ENCODE data around the gene SPATA31D4.
"Not testable (repeated sequence)": the region's sequence is repeated elsewhere in the genome, so short reads cannot be mapped to it uniquely, and the experiment has no call there.

Gene SPATA31D4

GRCh38 chr9:81902196-81902595 lies 26.0 kb upstream of the SPATA31D4 start:
- Histone ChIP-seq H3K27me3 (no peaks in the 10 kb centered on the region), H3K9me3 (no peaks in the 10 kb centered on the region), H3K4me1 (no peaks in the 10 kb centered on the region), H3K27ac (no peak overlapping the region), H3K9ac (no peak overlapping the region), H3K4me2 (no peak overlapping the region), H3K36me3 (no peaks in the 10 kb centered on the region), H4K20me1 (no peaks in the 10 kb centered on the region), H3K4me3 (no peak overlapping the region)
- no peak for TF ChIP-seq Cebpa-rat (IDR thresholded peaks at IDR 0.05)

DNA sequence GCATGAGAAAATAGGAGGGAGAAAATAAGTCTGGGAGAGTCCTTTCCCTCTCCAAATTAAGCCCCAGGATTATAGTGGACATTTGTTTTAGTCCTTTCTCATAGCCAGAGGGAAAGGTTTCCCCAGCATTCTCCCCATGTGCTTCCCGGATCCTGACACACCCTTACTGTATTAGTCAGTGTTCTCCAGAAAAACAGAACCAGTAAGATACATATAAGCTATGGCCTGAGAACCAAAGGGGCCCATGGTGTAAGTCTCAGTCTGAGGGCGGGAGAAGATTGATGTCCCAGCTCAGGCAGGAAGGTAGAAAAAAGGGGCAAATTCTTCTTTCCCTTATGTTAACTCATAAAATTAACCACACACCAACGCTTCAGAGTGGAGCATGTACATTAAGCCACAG lies 25.6 kb upstream of the SPATA31D4 start:
- Histone ChIP-seq H4K20me1 (no peaks in the 10 kb centered on the region), H3K9ac (no peak overlapping the region), H3K4me2 (no peak overlapping the region), H3K4me3 (no peak overlapping the region), H3K4me1 (no peaks in the 10 kb centered on the region), H3K36me3 (no peaks in the 10 kb centered on the region), H3K9me3 (no peaks in the 10 kb centered on the region), H3K27ac (no peak overlapping the region), H3K27me3 (no peaks in the 10 kb centered on the region)
- no peak for TF ChIP-seq Cebpa-rat (IDR thresholded peaks at IDR 0.05)

- TF ChIP-seq Cebpa-rat (IDR thresholded peaks at IDR 0.05): no peak
- Histone ChIP-seq H3K9me3 (no peaks in the 10 kb centered on the region), H3K27ac (no peak overlapping the region), H3K27me3 (no peaks in the 10 kb centered on the region), H3K4me3 (no peak overlapping the region), H3K36me3 (no peaks in the 10 kb centered on the region), H3K4me1 (no peaks in the 10 kb centered on the region), H3K9ac (no peak overlapping the region), H4K20me1 (no peaks in the 10 kb centered on the region), H3K4me2 (no peak overlapping the region)
Measured at GRCh38 chr9:81906671-81907070, 21.6 kb upstream of the SPATA31D4 start.

DNA sequence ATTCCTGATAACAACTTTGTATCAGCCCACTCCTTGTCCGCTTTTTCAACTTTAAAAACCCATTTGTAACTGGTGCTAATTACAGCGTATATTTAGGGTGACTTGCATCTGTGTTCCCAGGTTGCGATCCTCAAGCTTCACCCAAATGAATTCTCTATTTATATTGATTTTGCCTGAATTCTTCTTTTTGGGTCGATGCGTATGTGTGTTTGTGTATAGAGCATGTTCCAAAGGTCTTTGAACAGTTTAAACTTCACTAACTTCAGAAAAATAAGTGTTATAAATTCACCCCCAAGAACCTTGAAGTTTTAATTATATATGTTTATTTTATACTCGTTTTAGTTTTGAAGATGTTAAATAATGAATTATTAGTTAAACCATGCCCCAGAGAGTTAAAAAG lies 16.1 kb upstream of the SPATA31D4 start:
- no peaks in the 10 kb centered on the region for H3K4me1 ChIP-seq
- no peak overlapping the region for H3K4me2 ChIP-seq
- H3K36me3 ChIP-seq: no peaks in the 10 kb centered on the region
- H4K20me1 ChIP-seq: no peaks in the 10 kb centered on the region
- no peak overlapping the region for H3K4me3 ChIP-seq
- no peaks in the 10 kb centered on the region for H3K9me3 ChIP-seq
- H3K27me3 ChIP-seq: no peaks in the 10 kb centered on the region
- H3K9ac ChIP-seq: no peak overlapping the region
- TF ChIP-seq Cebpa-rat (IDR thresholded peaks at IDR 0.05): no peak
- no peak overlapping the region for H3K27ac ChIP-seq

GRCh38 chr9:81915801-81916505 lies 12.3 kb upstream of the SPATA31D4 start:
- no peaks in the 10 kb centered on the region for H4K20me1 ChIP-seq
- no peak overlapping the region for H3K9ac ChIP-seq
- no peaks in the 10 kb centered on the region for H3K9me3 ChIP-seq
- H3K36me3 ChIP-seq: no peaks in the 10 kb centered on the region
- H3K27ac ChIP-seq: no peak overlapping the region
- no peaks in the 10 kb centered on the region for H3K27me3 ChIP-seq
- no peak for TF ChIP-seq Cebpa-rat (IDR thresholded peaks at IDR 0.05)
- H3K4me3 ChIP-seq: no peak overlapping the region
- H3K4me2 ChIP-seq: no peak overlapping the region
- H3K4me1 ChIP-seq: no peaks in the 10 kb centered on the region

DNA sequence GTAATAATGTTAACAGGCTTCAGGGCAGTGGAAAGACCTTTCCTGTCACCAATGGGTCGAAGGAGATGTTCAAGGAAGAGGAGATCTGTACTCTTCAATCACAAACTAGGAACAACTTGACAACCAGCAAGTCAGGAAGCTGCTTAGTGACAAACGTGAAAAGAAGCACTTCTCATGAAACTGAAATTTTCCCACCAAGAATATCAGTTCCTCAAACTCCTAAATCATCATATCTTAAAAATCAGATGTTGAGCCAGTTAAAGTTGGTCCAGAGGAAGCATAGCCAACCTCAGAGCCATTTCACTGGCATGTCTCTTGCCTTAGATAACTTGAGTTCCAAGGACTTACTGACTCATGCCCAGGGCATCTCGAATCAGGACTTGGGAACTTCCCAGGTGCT lies 9.7 kb upstream of the SPATA31D4 start:
- H3K36me3 ChIP-seq, H3K9ac ChIP-seq, H3K27me3 ChIP-seq, H3K4me3 ChIP-seq, H3K27ac ChIP-seq, H4K20me1 ChIP-seq, H3K4me1 ChIP-seq, H3K9me3 ChIP-seq, H3K4me2 ChIP-seq: not testable (repeated sequence)

DNA sequence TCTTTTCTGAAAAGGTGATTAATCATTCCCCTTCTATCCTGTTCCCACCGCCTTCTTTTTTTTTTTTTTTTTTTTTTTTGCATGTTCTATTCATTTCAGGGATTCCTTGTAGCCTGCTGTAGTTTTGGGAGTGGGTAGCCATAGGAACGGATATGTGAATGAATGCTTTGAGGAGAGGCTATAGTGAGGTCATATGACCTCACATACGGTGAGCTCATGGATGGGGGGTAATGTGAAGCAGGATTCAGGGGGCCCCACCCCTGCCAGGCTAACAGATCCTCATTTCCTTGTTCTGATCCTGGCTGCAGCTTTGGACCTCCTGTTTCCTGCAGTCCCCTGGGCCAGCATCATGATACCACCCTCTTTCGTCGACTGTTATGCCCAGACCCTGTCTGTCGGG lies 1.9 kb downstream of the SPATA31D4 start:
- H3K4me1 ChIP-seq, H3K4me2 ChIP-seq, H3K36me3 ChIP-seq, H3K27ac ChIP-seq, H3K9me3 ChIP-seq, H4K20me1 ChIP-seq, H3K27me3 ChIP-seq, H3K9ac ChIP-seq, H3K4me3 ChIP-seq: not testable (repeated sequence)

DNA sequence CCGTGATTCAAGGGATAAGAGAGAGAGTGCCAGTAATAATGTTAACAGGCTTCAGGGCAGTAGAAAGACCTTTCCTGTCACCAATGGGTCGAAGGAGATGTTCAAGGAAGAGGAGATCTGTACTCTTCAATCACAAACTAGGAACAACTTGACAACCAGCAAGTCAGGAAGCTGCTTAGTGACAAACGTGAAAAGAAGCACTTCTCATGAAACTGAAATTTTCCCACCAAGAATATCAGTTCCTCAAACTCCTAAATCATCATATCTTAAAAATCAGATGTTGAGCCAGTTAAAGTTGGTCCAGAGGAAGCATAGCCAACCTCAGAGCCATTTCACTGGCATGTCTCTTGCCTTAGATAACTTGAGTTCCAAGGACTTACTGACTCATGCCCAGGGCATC lies 5.3 kb downstream of the SPATA31D4 start:
- not testable (repeated sequence) for H3K36me3 ChIP-seq, H3K4me1 ChIP-seq, H3K9me3 ChIP-seq, H4K20me1 ChIP-seq, H3K9ac ChIP-seq, H3K4me2 ChIP-seq, H3K4me3 ChIP-seq, H3K27me3 ChIP-seq, H3K27ac ChIP-seq

GRCh38 chr9:81943393-81943792 lies 15.2 kb downstream of the SPATA31D4 start, which contains the start of gene SPATA31D3:
Gene SPATA31D3 (plus strand): TSS chr9:81943500. CDS start chr9:81943586, 86 bp downstream.
- H3K9me3 ChIP-seq, H4K20me1 ChIP-seq, H3K9ac ChIP-seq, H3K4me1 ChIP-seq, H3K36me3 ChIP-seq, H3K4me2 ChIP-seq, H3K27ac ChIP-seq, H3K4me3 ChIP-seq, H3K27me3 ChIP-seq: not testable (repeated sequence)

GRCh38 chr9:81948650-81949049 lies 20.4 kb downstream of the SPATA31D4 start:
- not testable (repeated sequence) for H3K4me1 ChIP-seq, H3K9me3 ChIP-seq, H3K27me3 ChIP-seq, H4K20me1 ChIP-seq, H3K9ac ChIP-seq, H3K4me2 ChIP-seq, H3K27ac ChIP-seq, H3K36me3 ChIP-seq, H3K4me3 ChIP-seq

DNA sequence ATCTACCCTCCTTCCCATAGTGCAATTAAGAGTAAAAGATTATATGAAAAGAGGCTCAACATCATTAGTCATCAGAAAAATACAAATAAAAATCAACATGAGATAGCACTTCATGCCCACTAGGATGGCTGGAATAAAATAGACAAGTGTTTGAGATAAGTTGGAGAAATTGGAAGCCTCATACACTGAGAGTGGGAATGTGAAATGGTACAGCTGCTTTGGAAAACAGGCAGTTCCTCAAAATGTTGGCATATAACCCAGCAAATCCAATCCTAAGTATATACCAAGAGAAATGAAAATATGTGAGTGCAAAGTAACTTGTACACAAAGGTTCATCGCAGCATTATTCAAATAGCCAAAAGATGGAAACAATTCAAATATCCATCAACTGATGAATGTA lies 24.9 kb downstream of the SPATA31D4 start:
- no peak overlapping the region for H3K27ac ChIP-seq
- peaks cover 36% of the 10 kb centered on the region for H3K9me3 ChIP-seq
- no peaks in the 10 kb centered on the region for H4K20me1 ChIP-seq
- no peak overlapping the region for H3K4me2 ChIP-seq
- no peak overlapping the region for H3K4me3 ChIP-seq
- no peaks in the 10 kb centered on the region for H3K27me3 ChIP-seq
- H3K4me1 ChIP-seq: no peaks in the 10 kb centered on the region
- no peaks in the 10 kb centered on the region for H3K36me3 ChIP-seq
- TF ChIP-seq Cebpa-rat (IDR thresholded peaks at IDR 0.05): no peak
- H3K9ac ChIP-seq: no peak overlapping the region

Data from BLaER1 (cell line).